COR-L47 (cell line): Measurements from ENCODE around the gene FEZF1.

Source experiments
- DNase-seq: peaks from one replicate; lab custom pipeline; 2025; lab: John Stamatoyannopoulos, UW

Gene FEZF1

GRCh38 chr7:122304319-122304975 lies at the start of gene FEZF1:
FEZF1 (minus strand) TSS chr7:122304750; CDS start chr7:122304437, 313 bp downstream.
- DNase-seq, result peak; percentile 44

DNA sequence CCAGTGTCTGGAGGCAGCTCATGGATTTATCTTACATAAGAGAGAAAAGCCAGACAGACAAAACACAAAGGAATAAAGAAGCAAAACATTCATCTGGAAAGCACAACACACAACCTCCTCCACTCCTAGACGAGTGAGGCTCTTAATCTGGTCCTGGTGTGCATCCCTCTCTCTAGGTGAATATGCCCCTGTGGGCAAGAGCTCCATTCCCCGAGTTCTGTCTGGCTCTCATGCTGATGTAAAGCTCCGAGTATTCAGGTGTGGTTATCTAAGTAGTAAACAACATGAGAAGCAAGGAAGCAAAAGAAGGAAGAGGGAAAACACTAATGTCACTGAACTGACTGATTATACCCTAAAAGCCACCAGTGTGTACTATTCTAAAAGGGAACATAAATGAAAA lies 47.9 kb upstream of the FEZF1 start:
- DNase-seq, result no peak

GRCh38 chr7:122350701-122351100 lies 46.2 kb upstream of the FEZF1 start:
- no peak for DNase-seq

GRCh38 chr7:122344303-122344620 lies 39.7 kb upstream of the FEZF1 start:
- DNase-seq, result no peak

DNA sequence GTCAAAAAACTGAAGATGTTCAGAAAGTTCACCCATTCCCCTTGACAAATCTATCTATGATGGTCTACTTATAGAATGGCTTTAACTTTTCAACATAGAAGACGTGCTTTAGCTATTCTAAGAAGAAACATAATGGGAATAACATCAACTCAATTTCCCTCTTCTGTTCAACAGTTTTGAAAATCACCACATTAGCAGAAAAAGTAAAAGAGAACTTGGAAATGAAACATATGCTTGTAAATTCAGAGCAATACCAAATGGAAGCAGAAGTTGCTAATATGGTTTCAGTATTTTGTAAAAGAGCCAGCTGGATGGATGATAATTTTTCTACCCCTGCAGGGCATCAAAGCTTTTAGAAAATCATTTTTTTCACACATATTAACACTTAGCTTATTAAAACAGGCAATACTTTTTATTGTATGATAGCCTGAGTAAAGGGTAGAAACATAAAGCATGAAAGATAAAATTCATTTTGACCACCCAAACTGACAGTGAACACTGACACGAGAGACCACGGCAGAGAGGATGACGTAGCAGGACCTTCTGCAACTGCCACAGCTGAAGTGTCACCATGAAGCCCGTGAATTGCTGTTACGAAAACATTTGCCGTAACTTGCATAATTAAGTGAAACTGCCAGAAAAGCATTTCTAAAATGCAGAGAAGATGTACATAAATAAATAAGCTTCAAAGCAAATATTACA lies 39.2 kb upstream of the FEZF1 start:
- DNase-seq, result no peak

GRCh38 chr7:122340427-122340826 lies 35.9 kb upstream of the FEZF1 start:
- no peak for DNase-seq

- DNase-seq, result no peak
Observed at GRCh38 chr7:122339145-122339904, 34.8 kb upstream of the FEZF1 start.

DNA sequence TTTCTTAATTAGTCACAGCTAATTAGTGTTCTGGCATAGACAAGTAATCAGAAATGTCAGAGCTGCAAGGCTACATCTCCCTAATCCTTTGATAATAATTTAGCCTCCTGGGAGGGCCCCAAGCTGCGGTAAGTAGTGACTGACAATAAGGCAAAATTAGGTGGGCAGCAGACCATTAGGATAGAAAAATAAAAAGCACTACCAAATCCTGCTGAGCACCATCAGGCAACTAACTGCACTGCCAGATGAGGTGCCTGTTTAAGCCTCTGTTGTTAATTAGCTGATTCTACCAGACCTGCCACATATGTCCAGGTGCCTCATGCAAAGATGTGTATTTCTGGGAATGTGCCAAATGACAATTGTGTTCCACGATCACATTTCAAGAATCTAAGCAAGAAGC lies 32.5 kb upstream of the FEZF1 start:
- DNase-seq, result peak; percentile 74

DNA sequence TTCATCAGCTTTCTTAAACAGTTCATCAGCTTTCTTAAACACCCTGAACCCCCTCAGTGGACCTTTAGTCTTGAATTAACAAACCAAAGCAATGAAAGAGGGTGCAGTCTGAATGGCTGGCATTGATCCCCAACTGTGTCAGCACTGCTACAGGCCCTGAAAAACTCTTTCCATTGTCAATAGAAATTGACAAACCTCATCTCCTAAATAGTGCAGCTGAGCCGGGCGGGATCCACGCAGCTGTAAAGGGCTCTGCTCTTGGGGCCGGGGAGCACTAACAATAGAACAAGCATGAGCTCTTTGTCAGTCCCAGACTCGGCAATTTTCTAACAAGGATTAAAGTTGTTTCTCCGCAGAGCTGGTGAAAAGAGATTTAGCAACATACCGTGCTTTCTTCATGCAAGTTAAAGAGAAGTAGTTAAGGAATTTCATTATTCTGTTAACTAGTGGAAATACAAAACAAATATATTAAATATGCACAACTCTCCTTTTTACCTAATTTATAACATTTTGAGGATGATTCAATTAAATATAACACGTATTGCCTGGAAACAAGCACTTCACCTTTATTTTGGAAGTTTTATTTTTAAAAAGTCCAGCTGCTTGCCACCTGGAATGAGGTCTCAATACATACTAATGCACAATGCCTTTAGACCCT lies 24.7 kb upstream of the FEZF1 start:
- no peak for DNase-seq

DNA sequence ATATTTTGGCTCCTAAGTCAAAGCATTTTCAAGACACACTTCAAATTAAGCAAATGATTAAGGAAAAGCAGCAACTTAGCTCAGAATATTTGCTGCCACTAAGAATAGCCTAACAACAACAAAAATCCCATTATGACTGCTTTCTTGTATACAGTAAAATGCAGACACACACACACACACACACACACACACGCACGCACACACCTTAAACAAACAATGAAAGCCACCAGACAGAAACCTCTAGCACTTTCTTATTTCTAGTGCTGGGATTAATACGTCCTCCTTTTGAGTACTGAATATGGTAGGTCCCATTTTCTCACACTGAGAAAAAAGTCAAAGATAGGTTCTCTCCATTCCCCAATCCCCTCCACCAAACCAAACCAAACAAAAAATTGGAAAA lies 23.4 kb upstream of the FEZF1 start:
- no peak for DNase-seq

DNA sequence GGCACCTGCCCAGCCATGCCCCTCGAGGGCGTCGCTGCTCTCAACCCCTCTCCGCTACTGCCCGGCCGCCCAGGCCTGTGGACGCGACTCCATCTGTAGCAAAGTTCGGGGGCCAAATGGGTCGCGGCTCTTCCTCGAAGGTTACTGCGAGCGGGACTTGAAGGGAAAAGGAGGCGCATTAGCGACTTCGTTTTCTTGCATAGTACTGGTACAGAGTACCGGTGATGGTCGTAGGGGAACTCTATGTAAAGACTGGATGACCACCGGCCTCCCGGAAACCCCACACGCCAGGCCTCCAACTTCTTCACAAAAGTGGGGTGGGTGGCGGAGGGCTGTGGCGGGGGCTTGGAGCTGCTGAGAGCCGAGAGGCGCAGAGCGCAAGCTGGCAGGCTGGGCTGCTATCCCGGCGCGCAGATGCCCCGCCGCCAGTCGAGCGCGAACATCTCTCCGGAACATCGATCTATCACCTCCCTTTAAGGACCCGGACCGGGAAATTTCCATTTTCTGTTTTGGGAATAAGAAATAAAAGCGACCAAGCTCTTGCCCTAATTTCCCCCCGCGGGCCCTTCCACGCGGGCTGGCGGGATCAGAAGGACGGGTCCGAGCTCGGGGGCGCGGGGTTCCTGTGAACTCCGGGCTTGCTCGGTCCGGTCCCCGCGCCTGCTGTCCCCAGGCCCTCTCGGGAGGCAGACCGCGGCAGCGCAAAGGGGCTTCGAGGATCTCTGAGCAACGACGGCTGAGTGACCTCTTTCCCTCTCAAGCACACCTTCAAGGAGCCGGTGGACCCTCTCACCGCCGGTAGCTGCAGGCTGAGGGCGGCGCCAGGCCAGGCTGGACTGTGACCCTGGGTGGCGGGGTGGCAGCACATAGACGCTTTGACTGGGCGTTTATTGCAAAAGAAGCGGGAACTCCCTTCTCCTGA lies 12.2 kb upstream of the FEZF1 start:
- no peak for DNase-seq

DNA sequence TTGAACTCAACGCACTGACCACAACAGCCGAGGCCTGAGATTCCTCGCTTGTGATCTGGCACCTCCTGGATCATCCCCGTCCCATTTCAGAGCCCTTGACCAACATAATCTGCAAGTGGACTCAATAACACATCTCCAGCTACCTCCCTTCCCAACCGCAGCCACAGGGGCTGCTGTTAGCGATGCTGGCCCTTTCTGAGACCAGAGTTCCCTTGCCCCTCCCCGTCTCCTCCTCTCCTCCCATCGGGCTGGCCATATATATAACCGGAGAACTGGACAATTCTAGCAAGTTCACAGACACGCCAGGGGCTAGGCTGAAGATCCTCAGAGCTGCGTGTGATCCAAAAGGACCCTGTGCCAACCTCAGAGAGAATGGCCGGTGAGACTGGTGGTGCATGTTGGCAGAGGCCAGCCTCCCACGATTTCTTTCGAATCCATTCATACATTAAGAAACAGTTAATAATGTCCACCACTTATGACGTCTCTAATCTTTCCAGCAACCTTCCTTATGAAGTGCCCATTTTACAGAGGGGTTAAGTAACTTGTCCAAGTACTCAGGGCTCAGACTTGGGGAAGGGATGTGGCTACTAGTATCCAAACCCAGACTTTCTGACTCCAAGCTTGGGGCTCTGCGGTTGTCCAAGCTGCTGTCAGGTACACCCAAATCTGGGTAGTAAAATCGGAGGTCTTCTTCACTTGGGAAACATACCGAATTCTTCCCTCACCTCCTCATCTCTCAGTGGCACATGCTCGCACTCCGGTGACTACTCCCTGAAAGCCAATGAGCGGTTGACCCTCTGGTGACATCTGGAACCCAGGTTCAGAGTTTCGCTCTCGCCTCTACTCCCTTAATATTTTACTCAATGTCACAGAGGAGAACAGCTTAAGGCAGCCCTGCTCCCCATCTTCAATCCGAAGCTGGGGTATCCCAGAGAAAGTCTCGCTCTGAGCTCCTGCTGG lies 11.2 kb upstream of the FEZF1 start:
- DNase-seq, result no peak

DNA sequence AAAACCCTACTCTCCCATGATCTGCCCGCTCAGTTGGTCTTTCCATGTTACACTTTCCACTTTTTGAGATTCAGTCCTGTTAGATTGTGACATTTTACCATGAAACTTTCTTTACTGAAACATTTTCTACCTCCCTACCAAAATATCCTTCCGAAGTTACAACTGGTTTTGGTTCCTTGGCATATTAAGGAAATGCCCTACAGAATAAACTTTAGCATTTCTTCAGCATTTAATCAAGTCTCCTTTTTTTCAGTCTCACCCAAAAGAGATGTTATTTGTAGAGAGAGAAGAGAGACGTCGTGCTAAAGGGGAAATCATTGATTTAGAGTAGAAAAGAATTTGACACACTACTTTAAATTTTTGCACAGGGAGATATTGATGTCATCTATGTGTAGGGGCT lies 9.7 kb upstream of the FEZF1 start:
- no peak for DNase-seq

DNA sequence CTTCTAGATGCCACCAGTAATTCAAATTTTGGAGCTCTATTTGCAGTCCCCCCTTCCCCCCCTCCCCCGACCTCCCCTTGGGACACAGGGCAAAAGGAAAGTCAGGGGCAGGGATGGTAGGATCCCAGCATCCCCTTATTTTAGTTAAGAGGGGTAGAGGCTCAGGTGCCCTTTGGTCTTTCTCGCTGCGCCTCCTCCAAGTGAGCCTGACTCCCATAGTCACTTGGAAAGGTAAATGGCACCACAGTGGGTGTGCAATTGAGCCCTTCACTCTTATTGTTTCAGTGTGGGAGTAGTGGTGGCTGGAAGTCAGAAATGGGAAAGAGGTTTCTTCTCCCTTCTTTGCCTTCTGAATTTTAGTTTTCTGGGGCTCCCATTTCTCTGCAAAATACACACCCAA lies 8.2 kb upstream of the FEZF1 start:
- DNase-seq, result no peak

- no peak for DNase-seq
Observed at GRCh38 chr7:122311734-122312450, 7.3 kb upstream of the FEZF1 start.

- DNase-seq, result no peak
Observed at GRCh38 chr7:122311050-122311700, 6.6 kb upstream of the FEZF1 start.

GRCh38 chr7:122310119-122311021 lies 5.8 kb upstream of the FEZF1 start:
- no peak for DNase-seq

DNA sequence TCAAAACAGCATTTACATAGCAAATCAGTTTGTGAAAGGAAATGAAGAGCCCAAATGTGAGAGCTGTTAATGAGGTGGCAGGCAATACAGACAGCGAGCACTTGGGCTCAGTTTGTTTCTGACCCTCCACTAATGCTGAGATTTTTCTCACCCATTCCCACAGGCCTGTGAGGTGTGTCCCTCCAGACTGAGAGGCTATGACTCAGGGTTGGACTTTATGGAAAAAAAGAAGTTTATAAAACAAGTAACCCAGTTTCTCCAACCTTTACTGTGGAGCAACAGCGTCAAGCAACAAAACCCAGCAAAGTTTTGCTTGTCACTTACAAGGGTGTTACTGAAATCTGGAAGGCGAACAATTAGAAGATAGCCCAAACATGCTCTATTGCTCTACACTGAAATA lies 4.9 kb upstream of the FEZF1 start:
- no peak for DNase-seq
